CMK (cell line): ENCODE measurements around the gene UBE2J1.

Experiments
- DNase-seq: peaks from one replicate; pipeline ENCODE4 v3.0.0-alpha.2; 2010; ENCODE audit warnings: low read depth

UBE2J1 gene

GRCh38 chr6:89364586-89364985, 12.1 kb upstream of the UBE2J1 start:
- no peak for DNase-seq

- no peak for DNase-seq
Measured at GRCh38 chr6:89361171-89361570, 8.6 kb upstream of the UBE2J1 start.

- DNase-seq = no peak
Measured at GRCh38 chr6:89360415-89360999, 8.0 kb upstream of the UBE2J1 start.

- DNase-seq = no peak
Measured at GRCh38 chr6:89359561-89359960, 7.0 kb upstream of the UBE2J1 start.

- DNase-seq = no peak
Measured at GRCh38 chr6:89357390-89357789, 4.9 kb upstream of the UBE2J1 start.

GRCh38 chr6:89356642-89357170, 4.2 kb upstream of the UBE2J1 start:
- no peak for DNase-seq

GRCh38 chr6:89355511-89356194, 3.1 kb upstream of the UBE2J1 start:
- no peak for DNase-seq

- no peak for DNase-seq
Measured at GRCh38 chr6:89353702-89354392, 1.3 kb upstream of the UBE2J1 start.

- DNase-seq = no peak
Measured at GRCh38 chr6:89353118-89353556, 615 bp upstream of the UBE2J1 start.

- no peak for DNase-seq
Measured at GRCh38 chr6:89351671-89352277, 748 bp downstream of the UBE2J1 start.

GRCh38 chr6:89350281-89350966, 2.1 kb downstream of the UBE2J1 start:
- DNase-seq = no peak

GRCh38 chr6:89348372-89348771, 4.2 kb downstream of the UBE2J1 start:
- DNase-seq = no peak

GRCh38 chr6:89347825-89348224, 4.7 kb downstream of the UBE2J1 start:
- no peak for DNase-seq

- no peak for DNase-seq
Measured at GRCh38 chr6:89346433-89346832, 6.1 kb downstream of the UBE2J1 start.

GRCh38 chr6:89339565-89339964, 13.0 kb downstream of the UBE2J1 start:
- no peak for DNase-seq

GRCh38 chr6:89335164-89335563, 17.4 kb downstream of the UBE2J1 start:
- no peak for DNase-seq

- no peak for DNase-seq
Measured at GRCh38 chr6:89330910-89331309, 21.6 kb downstream of the UBE2J1 start.

- DNase-seq = no peak
Measured at GRCh38 chr6:89328976-89329375, 23.5 kb downstream of the UBE2J1 start.

- no peak for DNase-seq
Measured at GRCh38 chr6:89324304-89324703, 28.2 kb downstream of the UBE2J1 start.

GRCh38 chr6:89323511-89323971, 29.0 kb downstream of the UBE2J1 start:
- DNase-seq = no peak

- DNase-seq = peak; percentile 87
Measured at GRCh38 chr6:89321131-89321970, 31.2 kb downstream of the UBE2J1 start.
